ENCODE data around the gene SKA3. TPM values are rescaled to one million over a fixed set of nuclear protein-coding genes. Genes with fewer than 3 reads are reported as not detected.

The SKA3 gene
- total RNA-seq, 1 experiment from 2014 or later = 16.4 TPM

GRCh38 chr13:21150013-21150412 lies 26.3 kb downstream of the SKA3 start:
- POLR2A ChIA-PET = no interaction called here

GRCh38 chr13:21149568-21149967 lies 26.8 kb downstream of the SKA3 start:
- BruUV-seq (replicated peaks) = no TSS peak
- H3K4me1 Mint-ChIP-seq (ENCODE audit: insufficient read depth, unreplicated experiment) = no peaks in the 10 kb centered on the region
- ChIA-PET POLR2A (interaction anchor here (0.9 kb wide), 1 partner anchor 26 kb away, joined by 3 read pairs; the partner anchor contains the start of genes MRPL57 and SKA3), CTCF (interaction anchor here (0.6 to 1.2 kb wide), 3 partner anchors 11 to 133 kb away, joined by 4 to 5 read pairs (median 4); no protein-coding TSS in a partner anchor)
- no peak overlapping the region for H3K4me3 Mint-ChIP-seq (ENCODE audit: unreplicated experiment)
- peaks cover 50% of the 10 kb centered on the region for H3K36me3 Mint-ChIP-seq (ENCODE audit: insufficient read depth, unreplicated experiment)
- no peak for TF ChIP-seq CTCF (IDR thresholded peaks at IDR 0.05; ENCODE audit: unreplicated experiment)
- H3K9me3 Mint-ChIP-seq (ENCODE audit: unreplicated experiment) = no peaks in the 10 kb centered on the region
- H3K27me3 Mint-ChIP-seq (ENCODE audit: insufficient read depth, unreplicated experiment) = no peaks in the 10 kb centered on the region
- intact Hi-C loops (cut with micrococcal nuclease) = no loop called here
- H3K27ac Mint-ChIP-seq (ENCODE audit: low read depth, unreplicated experiment) = no peak overlapping the region
- DNase-seq (ENCODE audit: unreplicated experiment) = no peak

More at GRCh38 chr13:21150013-21150412, 26.3 kb downstream of the SKA3 start:
- intact Hi-C loops (cut with micrococcal nuclease) = no loop called here
- TF ChIP-seq CTCF (IDR thresholded peaks at IDR 0.05; ENCODE audit: unreplicated experiment) = no peak
- H3K36me3 Mint-ChIP-seq (ENCODE audit: insufficient read depth, unreplicated experiment) = peaks cover 45% of the 10 kb centered on the region
- H3K4me3 Mint-ChIP-seq (ENCODE audit: unreplicated experiment) = no peak overlapping the region
- CTCF ChIA-PET = interaction anchor here (1.0 to 1.2 kb wide), 2 partner anchors 21 to 132 kb away, joined by 4 to 5 read pairs; no protein-coding TSS in a partner anchor
- DNase-seq (ENCODE audit: unreplicated experiment) = no peak
- no peak overlapping the region for H3K27ac Mint-ChIP-seq (ENCODE audit: low read depth, unreplicated experiment)
- H3K9me3 Mint-ChIP-seq (ENCODE audit: unreplicated experiment) = no peaks in the 10 kb centered on the region
- no peaks in the 10 kb centered on the region for H3K27me3 Mint-ChIP-seq (ENCODE audit: insufficient read depth, unreplicated experiment)
- no TSS peak for BruUV-seq (replicated peaks)
- H3K4me1 Mint-ChIP-seq (ENCODE audit: insufficient read depth, unreplicated experiment) = no peaks in the 10 kb centered on the region

GRCh38 chr13:21148557-21149258 lies 27.6 kb downstream of the SKA3 start:
- no peak for TF ChIP-seq CTCF (IDR thresholded peaks at IDR 0.05; ENCODE audit: unreplicated experiment)
- Mint-ChIP-seq H3K27me3 (ENCODE audit: insufficient read depth, unreplicated experiment) (no peaks in the 10 kb centered on the region), H3K4me1 (ENCODE audit: insufficient read depth, unreplicated experiment) (peaks cover 2% of the 10 kb centered on the region), H3K27ac (ENCODE audit: low read depth, unreplicated experiment) (no peak overlapping the region), H3K36me3 (ENCODE audit: insufficient read depth, unreplicated experiment) (peaks cover 53% of the 10 kb centered on the region), H3K4me3 (ENCODE audit: unreplicated experiment) (no peak overlapping the region), H3K9me3 (ENCODE audit: unreplicated experiment) (no peaks in the 10 kb centered on the region)
- BruUV-seq (replicated peaks) = no TSS peak
- no peak for DNase-seq (ENCODE audit: unreplicated experiment)
- CTCF ChIA-PET = interaction anchor here (1.0 kb wide), 1 partner anchor 23 kb away, joined by 5 read pairs; no protein-coding TSS in a partner anchor
- POLR2A ChIA-PET = interaction anchor here (0.6 to 0.9 kb wide), 3 partner anchors 15 to 454 kb away, joined by 3 read pairs; partner anchors contain the start of genes MRPL57 and SKA3
- intact Hi-C loops (cut with micrococcal nuclease) = no loop called here

GRCh38 chr13:21147827-21148226 lies 28.5 kb downstream of the SKA3 start:
- no peak for TF ChIP-seq CTCF (IDR thresholded peaks at IDR 0.05; ENCODE audit: unreplicated experiment)
- Mint-ChIP-seq H3K27ac (ENCODE audit: low read depth, unreplicated experiment) (no peak overlapping the region), H3K4me3 (ENCODE audit: unreplicated experiment) (no peak overlapping the region), H3K27me3 (ENCODE audit: insufficient read depth, unreplicated experiment) (no peaks in the 10 kb centered on the region), H3K36me3 (ENCODE audit: insufficient read depth, unreplicated experiment) (peaks cover 61% of the 10 kb centered on the region), H3K9me3 (ENCODE audit: unreplicated experiment) (no peaks in the 10 kb centered on the region), H3K4me1 (ENCODE audit: insufficient read depth, unreplicated experiment) (peaks cover 8% of the 10 kb centered on the region)
- ChIA-PET CTCF (no interaction called here), POLR2A (interaction anchor here (0.7 kb wide), 2 partner anchors 16 to 29 kb away, joined by 3 read pairs; no protein-coding TSS in a partner anchor)
- intact Hi-C loops (cut with micrococcal nuclease) = no loop called here
- DNase-seq (ENCODE audit: unreplicated experiment) = no peak
- BruUV-seq (replicated peaks) = no TSS peak
